Astrocyte (in vitro differentiated cells and primary cell): Measurements from ENCODE around the gene AFMID. TPM values are rescaled to one million over a fixed set of nuclear protein-coding genes. Genes with fewer than 3 reads are reported as not detected.

Experiments
- DNase-seq: peaks from one replicate; pipeline ENCODE4 v3.0.0-alpha.2; 2010; ENCODE audit warnings: low read depth
- FAIRE-seq: peaks from 2 replicates; lab custom pipeline; 2011; peaks lifted over from hg19 to GRCh38; lab: Jason Lieb, UNC
- H2AFZ ChIP-seq: 2 replicates; pipeline ENCODE4 v1.6.0; 2012; ENCODE audit warnings: low read depth, low read length, inconsistent platforms
- H3K27ac ChIP-seq: 2 replicates; pipeline ENCODE4 v1.5.1; 2011; ENCODE audit warnings: low read depth, low read length, inconsistent platforms
- H3K27me3 ChIP-seq: 2 replicates; pipeline ENCODE4 v1.6.0; 2011; ENCODE audit warnings: low read length, inconsistent platforms; ENCODE audit not compliant: insufficient read depth
- H3K36me3 ChIP-seq: 2 replicates; pipeline ENCODE4 v1.5.1; 2011; ENCODE audit warnings: low read length, inconsistent platforms; ENCODE audit not compliant: insufficient read depth
- H3K4me1 ChIP-seq: 2 replicates; pipeline ENCODE4 v1.5.1; 2011; ENCODE audit warnings: low read length, inconsistent platforms; ENCODE audit not compliant: insufficient read depth
- H3K4me2 ChIP-seq: 2 replicates; pipeline ENCODE4 v1.6.0; 2012; ENCODE audit warnings: low read length, inconsistent platforms
- H3K4me3 ChIP-seq: 2 replicates; pipeline ENCODE4 v1.5.1; 2011; ENCODE audit warnings: low read depth, mild to moderate bottlenecking, low read length, inconsistent platforms; ENCODE audit not compliant: insufficient read depth
- H3K79me2 ChIP-seq: 2 replicates; pipeline ENCODE4 v1.6.0; 2012; ENCODE audit warnings: mild to moderate bottlenecking, low read length, inconsistent platforms; ENCODE audit not compliant: insufficient read depth
- H3K9ac ChIP-seq: 2 replicates; pipeline ENCODE4 v1.6.0; 2012; ENCODE audit warnings: mild to moderate bottlenecking, low read length, inconsistent platforms
- H3K9me3 ChIP-seq: 2 replicates; pipeline ENCODE4 v1.5.1; 2012; ENCODE audit warnings: low read depth, mild to moderate bottlenecking, low read length, inconsistent platforms; ENCODE audit not compliant: insufficient read depth
- H4K20me1 ChIP-seq: 2 replicates; pipeline ENCODE4 v1.6.0; 2012; ENCODE audit warnings: low read length, inconsistent platforms; ENCODE audit not compliant: insufficient read depth
- H3K27ac Mint-ChIP-seq: one replicate; pipeline ENCODE4 v1.8.0; 2021; ENCODE audit warnings: mild to moderate bottlenecking, mixed read lengths; ENCODE audit not compliant: unreplicated experiment
- H3K27me3 Mint-ChIP-seq: one replicate; pipeline ENCODE4 v1.8.0; 2021; ENCODE audit warnings: low read depth, mixed read lengths; ENCODE audit not compliant: unreplicated experiment
- H3K36me3 Mint-ChIP-seq: one replicate; pipeline ENCODE4 v1.8.0; 2021; ENCODE audit warnings: low read depth, mixed read lengths; ENCODE audit not compliant: unreplicated experiment
- H3K4me1 Mint-ChIP-seq: one replicate; pipeline ENCODE4 v1.8.0; 2021; ENCODE audit warnings: low read depth, mixed read lengths; ENCODE audit not compliant: unreplicated experiment
- H3K4me3 Mint-ChIP-seq: one replicate; pipeline ENCODE4 v1.8.0; 2021; ENCODE audit warnings: mild to moderate bottlenecking, moderate library complexity, mixed read lengths; ENCODE audit not compliant: unreplicated experiment
- H3K9me3 Mint-ChIP-seq: one replicate; pipeline ENCODE4 v1.8.0; 2021; ENCODE audit warnings: mild to moderate bottlenecking, mixed read lengths; ENCODE audit not compliant: unreplicated experiment
- CTCF ChIP-seq: IDR thresholded peaks from 2 replicates; pipeline ENCODE4 v1.5.1; 2011; ENCODE audit warnings: low read depth, mild to moderate bottlenecking, inconsistent platforms, low read length, moderate library complexity; ENCODE audit not compliant: insufficient read depth
- EZH2 ChIP-seq: IDR thresholded peaks from 2 replicates; pipeline ENCODE4 v1.6.1; 2012; ENCODE audit warnings: mild to moderate bottlenecking, low read length, inconsistent platforms; ENCODE audit not compliant: insufficient read depth
- total RNA-seq: library from RNA; stranded (reverse); gene quantifications from 2 replicates; pipeline ENCODE4 v1.2.1, GENCODE V29; 2021

Gene AFMID
- total RNA-seq, 1 donor from 2014 or later, result 53.7 TPM

- no peaks in the 10 kb centered on the region for H4K20me1 ChIP-seq
- Mint-ChIP-seq H3K27me3 (peaks cover 23% of the 10 kb centered on the region), H3K36me3 (no peaks in the 10 kb centered on the region), H3K9me3 (no peaks in the 10 kb centered on the region), H3K4me3 (no peak overlapping the region), H3K27ac (no peak overlapping the region), H3K4me1 (no peaks in the 10 kb centered on the region)
- peak overlapping the region; percentile 13 for H3K4me2 ChIP-seq
- no peaks in the 10 kb centered on the region for H3K79me2 ChIP-seq
- TF ChIP-seq CTCF (no peak), EZH2 (no peak)
- no peak overlapping the region for H3K27ac ChIP-seq
- peaks cover 14% of the 10 kb centered on the region for H3K27me3 ChIP-seq
- DNase-seq (peak; percentile 8), FAIRE-seq (no peak)
- no peak overlapping the region for H3K4me3 ChIP-seq
- H3K4me1 ChIP-seq, result no peaks in the 10 kb centered on the region
- H3K9me3 ChIP-seq, result no peaks in the 10 kb centered on the region
- no peak overlapping the region for H3K9ac ChIP-seq
- peaks cover 4% of the 10 kb centered on the region for H3K36me3 ChIP-seq
- H2AFZ ChIP-seq, result no peak overlapping the region
Observed at GRCh38 chr17:78227455-78227916, 40.3 kb downstream of the AFMID start.

- H3K79me2 ChIP-seq, result no peaks in the 10 kb centered on the region
- no peak overlapping the region for H3K27ac Mint-ChIP-seq
- FAIRE-seq (no peak), DNase-seq (no peak)
- no peaks in the 10 kb centered on the region for H3K36me3 Mint-ChIP-seq
- H3K4me3 Mint-ChIP-seq, result no peak overlapping the region
- H3K4me1 Mint-ChIP-seq, result no peaks in the 10 kb centered on the region
- H4K20me1 ChIP-seq, result no peaks in the 10 kb centered on the region
- TF ChIP-seq EZH2 (no peak), CTCF (no peak)
- no peak overlapping the region for H3K4me3 ChIP-seq
- no peak overlapping the region for H3K27ac ChIP-seq
- H3K4me2 ChIP-seq, result no peak overlapping the region
- no peak overlapping the region for H3K9ac ChIP-seq
- no peaks in the 10 kb centered on the region for H3K9me3 Mint-ChIP-seq
- H3K9me3 ChIP-seq, result no peaks in the 10 kb centered on the region
- no peak overlapping the region for H2AFZ ChIP-seq
- peaks cover 19% of the 10 kb centered on the region for H3K27me3 ChIP-seq
- H3K36me3 ChIP-seq, result peaks cover 4% of the 10 kb centered on the region
- H3K4me1 ChIP-seq, result no peaks in the 10 kb centered on the region
- H3K27me3 Mint-ChIP-seq, result peaks cover 29% of the 10 kb centered on the region
Observed at GRCh38 chr17:78228176-78228575, 41.0 kb downstream of the AFMID start.

GRCh38 chr17:78230252-78230962 lies 43.2 kb downstream of the AFMID start:
- FAIRE-seq, result no peak
- H3K4me3 Mint-ChIP-seq, result no peak overlapping the region
- no peak for TF ChIP-seq CTCF
- TF ChIP-seq EZH2, result no peak

More at GRCh38 chr17:78230252-78230962, 43.2 kb downstream of the AFMID start:
- no peak overlapping the region for H3K9ac ChIP-seq
- Mint-ChIP-seq H3K27me3 (peaks cover 38% of the 10 kb centered on the region), H3K4me1 (no peaks in the 10 kb centered on the region), H3K27ac (no peak overlapping the region), H3K9me3 (no peaks in the 10 kb centered on the region), H3K36me3 (no peaks in the 10 kb centered on the region)
- H3K4me1 ChIP-seq, result no peaks in the 10 kb centered on the region
- H3K9me3 ChIP-seq, result no peaks in the 10 kb centered on the region
- H3K79me2 ChIP-seq, result no peaks in the 10 kb centered on the region
- H2AFZ ChIP-seq, result no peak overlapping the region
- H3K36me3 ChIP-seq, result no peaks in the 10 kb centered on the region
- H3K4me3 ChIP-seq, result no peak overlapping the region
- no peak overlapping the region for H3K27ac ChIP-seq
- H4K20me1 ChIP-seq, result no peaks in the 10 kb centered on the region
- peaks cover 19% of the 10 kb centered on the region for H3K27me3 ChIP-seq
- DNase-seq, result no peak
- no peak overlapping the region for H3K4me2 ChIP-seq
